ENCODE results near the gene TSC22D1. TPM values are rescaled to one million over a fixed set of nuclear protein-coding genes. Genes with fewer than 3 reads are reported as not detected.
A peak's percentile ranks its signal among the peaks of the same experiment; 100 is the strongest.

Gene TSC22D1
- total RNA-seq, 1 donor from 2014 or later = 97.7 TPM

DNA sequence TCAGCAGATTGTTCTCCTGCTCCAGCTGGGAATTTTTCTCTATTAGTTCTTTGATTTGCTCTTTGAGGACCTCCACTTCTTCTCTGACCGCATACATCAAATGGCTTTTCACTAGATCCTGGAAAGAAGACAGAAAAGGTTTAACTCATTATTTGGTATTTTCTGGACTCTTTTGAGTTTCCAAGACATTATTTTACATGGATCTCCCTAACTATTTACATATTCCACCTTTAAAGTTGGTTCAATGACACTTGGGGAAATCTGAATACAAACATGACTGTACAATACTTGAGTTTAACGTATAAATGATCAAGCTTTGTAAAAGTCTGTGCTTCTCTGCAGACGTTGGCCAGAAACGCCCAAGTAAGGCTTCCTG is 141.4 kb downstream of the TSC22D1 start:
- no peaks in the 10 kb centered on the region for H3K27me3 ChIP-seq
- intact Hi-C loops (cut with DNase I) = loop anchor here (1.0 to 10.0 kb wide), 6 partner anchors 73 to 384 kb away; no protein-coding TSS in a partner anchor
- H3K36me3 ChIP-seq = peaks cover 3 to 22% of the 10 kb centered on the region in 2 donors
- H3K9me3 ChIP-seq = no peaks in the 10 kb centered on the region
- no peak for DNase-seq (ENCODE audit: low spot score in 2 of 2)
- H3K4me3 ChIP-seq = peak overlapping the region; percentile 67 to 80
- peak overlapping the region; percentile 83 to 92 for H3K27ac ChIP-seq
- peaks cover 0 to 16% of the 10 kb centered on the region in 2 donors for H3K4me1 ChIP-seq
- TF ChIP-seq, protein P1, sequence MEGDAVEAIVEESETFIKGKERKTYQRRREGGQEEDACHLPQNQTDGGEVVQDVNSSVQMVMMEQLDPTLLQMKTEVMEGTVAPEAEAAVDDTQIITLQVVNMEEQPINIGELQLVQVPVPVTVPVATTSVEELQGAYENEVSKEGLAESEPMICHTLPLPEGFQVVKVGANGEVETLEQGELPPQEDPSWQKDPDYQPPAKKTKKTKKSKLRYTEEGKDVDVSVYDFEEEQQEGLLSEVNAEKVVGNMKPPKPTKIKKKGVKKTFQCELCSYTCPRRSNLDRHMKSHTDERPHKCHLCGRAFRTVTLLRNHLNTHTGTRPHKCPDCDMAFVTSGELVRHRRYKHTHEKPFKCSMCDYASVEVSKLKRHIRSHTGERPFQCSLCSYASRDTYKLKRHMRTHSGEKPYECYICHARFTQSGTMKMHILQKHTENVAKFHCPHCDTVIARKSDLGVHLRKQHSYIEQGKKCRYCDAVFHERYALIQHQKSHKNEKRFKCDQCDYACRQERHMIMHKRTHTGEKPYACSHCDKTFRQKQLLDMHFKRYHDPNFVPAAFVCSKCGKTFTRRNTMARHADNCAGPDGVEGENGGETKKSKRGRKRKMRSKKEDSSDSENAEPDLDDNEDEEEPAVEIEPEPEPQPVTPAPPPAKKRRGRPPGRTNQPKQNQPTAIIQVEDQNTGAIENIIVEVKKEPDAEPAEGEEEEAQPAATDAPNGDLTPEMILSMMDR (IDR thresholded peaks at IDR 0.05) = no peak

DNA sequence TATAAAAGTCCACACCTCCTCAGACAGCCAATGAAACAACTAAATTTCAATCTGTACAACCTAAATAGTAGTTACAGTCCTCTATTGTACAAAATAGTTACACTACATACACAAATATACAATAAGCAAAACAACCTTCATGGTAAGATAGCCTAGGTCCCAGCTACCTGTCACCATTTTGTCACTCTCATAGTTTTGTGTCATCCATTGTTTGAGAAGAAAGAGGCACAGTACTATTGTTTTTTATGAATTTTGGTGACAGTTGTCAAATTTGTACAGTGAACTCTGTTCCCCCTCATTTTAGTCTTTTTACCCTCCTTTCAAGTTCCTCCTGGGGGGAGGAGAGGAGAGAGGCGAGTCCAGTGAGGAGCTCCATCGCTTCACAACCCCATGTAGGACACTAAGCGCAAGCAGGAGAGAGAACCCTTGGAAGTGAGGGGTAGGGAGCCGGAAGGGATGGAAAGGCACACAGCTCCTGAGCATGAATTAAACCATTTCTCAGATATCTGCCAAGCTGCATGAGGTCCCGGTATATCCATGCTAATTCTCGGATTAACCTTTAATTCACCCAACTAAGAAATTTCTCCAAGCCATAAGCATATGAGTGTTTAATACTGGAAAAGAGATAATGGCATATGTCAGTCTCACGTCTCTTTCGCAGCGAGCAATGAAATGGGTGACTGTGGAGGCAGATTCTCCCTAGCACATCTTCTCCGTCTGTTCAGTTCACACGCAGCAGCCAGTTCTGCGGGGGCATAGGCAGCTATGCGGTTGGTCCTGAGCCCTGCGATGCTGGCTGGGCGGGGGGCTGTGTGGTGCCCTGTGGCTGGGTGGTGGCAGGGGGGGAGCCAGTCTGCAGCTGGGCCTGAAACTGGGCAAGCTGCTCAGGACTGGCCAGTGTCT is 142.0 kb downstream of the TSC22D1 start:
- Histone ChIP-seq H3K27me3 (no peaks in the 10 kb centered on the region), H3K27ac (peak overlapping the region; percentile 83 to 92), H3K4me3 (peak overlapping the region; percentile 67 to 80), H3K36me3 (peaks cover 3 to 22% of the 10 kb centered on the region in 2 donors), H3K9me3 (no peaks in the 10 kb centered on the region), H3K4me1 (peaks cover 0 to 16% of the 10 kb centered on the region in 2 donors)
- intact Hi-C loops (cut with DNase I) = loop anchor here (2.0 to 10.0 kb wide), 2 partner anchors 159 to 197 kb away; no protein-coding TSS in a partner anchor
- DNase-seq (ENCODE audit: low spot score in 2 of 2) = no peak
- TF ChIP-seq, protein P1 (IDR thresholded peaks at IDR 0.05) = no peak

DNA sequence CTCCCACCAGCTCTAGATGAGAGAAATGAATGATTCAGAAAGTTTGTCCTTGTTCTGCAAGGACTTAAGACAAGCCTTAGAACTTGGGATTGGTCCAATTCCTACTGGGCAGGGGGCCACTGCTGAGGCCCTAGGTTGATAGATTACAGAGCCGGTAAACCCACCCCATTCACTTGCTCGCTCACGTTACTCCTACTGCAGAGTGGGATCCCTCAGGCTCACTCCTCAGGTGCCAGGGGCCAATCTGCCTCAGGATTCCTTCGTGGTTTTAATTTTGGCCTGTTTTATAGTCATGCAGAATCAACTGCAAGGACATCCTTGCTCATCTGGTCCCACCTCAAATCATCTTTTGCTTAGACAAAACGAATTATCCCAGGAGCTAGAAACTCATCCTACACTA is 143.5 kb downstream of the TSC22D1 start:
- peak overlapping the region; percentile 8 to 24 for H3K27ac ChIP-seq
- H3K4me3 ChIP-seq = no peak overlapping the region
- no peak for DNase-seq (ENCODE audit: low spot score in 2 of 2)
- no peaks in the 10 kb centered on the region for H3K27me3 ChIP-seq
- H3K4me1 ChIP-seq = peaks cover 0 to 18% of the 10 kb centered on the region in 2 donors
- H3K36me3 ChIP-seq = peaks cover 3 to 23% of the 10 kb centered on the region in 2 donors
- TF ChIP-seq, protein P1 (IDR thresholded peaks at IDR 0.05) = no peak
- intact Hi-C loops (cut with DNase I) = loop anchor here (10.0 kb wide), 1 partner anchor 158 kb away; no protein-coding TSS in a partner anchor
- no peaks in the 10 kb centered on the region for H3K9me3 ChIP-seq

DNA sequence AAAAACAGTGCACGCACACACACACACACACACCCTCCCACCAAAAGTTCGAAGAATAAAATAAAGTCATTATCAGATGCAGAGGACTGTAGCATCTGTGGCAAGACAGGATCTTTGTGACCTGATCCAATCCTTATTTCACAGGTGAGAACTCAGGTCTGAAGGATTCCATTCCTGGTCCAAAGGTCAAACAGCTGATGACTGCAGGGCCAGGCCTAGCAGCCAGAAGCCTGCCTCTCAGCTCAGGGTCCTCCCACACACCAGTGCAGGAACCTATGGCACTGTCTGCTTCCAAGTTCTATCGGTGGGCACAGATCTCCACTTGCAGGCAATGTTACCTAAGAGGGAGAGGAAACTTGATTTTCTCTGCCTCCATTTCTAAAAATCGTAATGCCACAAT is 145.0 kb downstream of the TSC22D1 start:
- no peaks in the 10 kb centered on the region for H3K9me3 ChIP-seq
- DNase-seq (ENCODE audit: low spot score in 2 of 2) = no peak

DNA sequence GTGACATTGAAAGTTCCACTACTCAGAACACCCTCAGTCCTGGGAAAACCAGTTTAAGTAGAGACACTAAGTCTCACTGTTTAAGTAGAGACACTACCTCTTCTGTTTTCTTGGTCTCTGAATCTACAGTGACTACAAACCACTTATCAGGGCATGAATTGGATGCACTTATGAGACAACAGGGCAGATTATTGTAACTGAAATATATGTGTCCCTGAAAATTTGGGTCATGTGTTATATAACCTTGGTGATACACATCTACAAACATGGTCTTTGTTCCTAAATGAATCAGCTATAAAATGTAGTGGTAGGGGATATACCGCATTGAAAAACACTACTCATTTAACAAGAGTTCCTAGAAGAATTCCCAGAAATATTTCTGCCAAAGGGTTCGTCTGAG is 146.8 kb downstream of the TSC22D1 start:
- no peaks in the 10 kb centered on the region for H3K9me3 ChIP-seq
- H3K36me3 ChIP-seq = peaks cover under 1 to 20% of the 10 kb centered on the region in 2 donors
- H3K4me1 ChIP-seq = peaks cover 0 to 16% of the 10 kb centered on the region in 2 donors
- intact Hi-C loops (cut with DNase I) = no loop called here
- H3K27me3 ChIP-seq = no peaks in the 10 kb centered on the region
- DNase-seq (ENCODE audit: low spot score in 2 of 2) = no peak
- H3K27ac ChIP-seq = peak overlapping the region in 1 of 2 donors; percentile 29
- TF ChIP-seq, protein P1 (IDR thresholded peaks at IDR 0.05) = no peak
- no peak overlapping the region for H3K4me3 ChIP-seq

More for the DNA sequence above, 145.0 kb downstream of the TSC22D1 start:
- Histone ChIP-seq H3K4me3 (no peak overlapping the region), H3K27ac (no peak overlapping the region), H3K27me3 (no peaks in the 10 kb centered on the region), H3K4me1 (peaks cover 0 to 16% of the 10 kb centered on the region in 2 donors), H3K36me3 (peaks cover 3 to 26% of the 10 kb centered on the region in 2 donors)
- intact Hi-C loops (cut with DNase I) = loop anchor here (10.0 kb wide), 1 partner anchor 156 kb away; no protein-coding TSS in a partner anchor
- TF ChIP-seq, protein P1 (IDR thresholded peaks at IDR 0.05) = no peak
